Measurements from ENCODE around the gene CCDC74A.

GRCh38 chr2:131543385-131543891 is 15.8 kb downstream of the CCDC74A start:
- TF ChIP-seq REST (IDR thresholded peaks at IDR 0.05; ENCODE audit: insufficient replicate concordance, low read depth) (no peak), POLR2AphosphoS5 (IDR thresholded peaks at IDR 0.05; ENCODE audit: low read depth) (no peak), CTCF (IDR thresholded peaks at IDR 0.05; ENCODE audit: insufficient read depth, low read length) (no peak), GABPA (IDR thresholded peaks at IDR 0.05; ENCODE audit: low read depth) (no peak)

All from HL-60 (cell line).